PC-3 (cell line): Measurements from ENCODE around the gene MT1M. TPM values are rescaled to one million over a fixed set of nuclear protein-coding genes. Genes with fewer than 3 reads are reported as not detected.

Experiments used
- ATAC-seq: fragments of 200-7000 bp; cut with Tn5 transposase; 2 replicates; pipeline ENCODE4 v1.9.1; 2020; ENCODE audit warnings: mild to moderate bottlenecking, moderate library complexity
- BruUV-seq: library from RNA; stranded (reverse); fragments of 400-500 nt; replicated peaks from 2 replicates; lab custom pipeline; 2021; lab: Mats Ljungman, UMichigan
- CTCF ChIA-PET: fragments of 300-600 bp; sonication (Branson Sonifier 250); formaldehyde crosslinking; loops from one replicate; lab custom pipeline; 2022; ENCODE audit warnings: antibody characterized with exemption; lab: Charles Lee
- POLR2A ChIA-PET: fragments of 300-600 bp; sonication (Branson Sonifier 250); formaldehyde crosslinking; loops from one replicate; lab custom pipeline; 2022; ENCODE audit warnings: antibody characterized with exemption; ENCODE audit not compliant: unreplicated experiment; lab: Charles Lee
- DNase-seq: peaks from one replicate; pipeline ENCODE4 v3.0.0-alpha.2; 2015
- H2AFZ ChIP-seq: fragments of 300-600 bp; sonication (generic); 2 replicates; pipeline ENCODE4 v1.6.0; 2016; ENCODE audit warnings: antibody characterized with exemption, low read length
- H3F3A ChIP-seq: fragments of 300-600 bp; sonication (generic); one replicate; pipeline ENCODE4 v1.6.0; 2017; ENCODE audit warnings: antibody characterized with exemption, low read length, control low read depth, mild to moderate bottlenecking; ENCODE audit not compliant: unreplicated experiment
- H3K27ac ChIP-seq: fragments of 300-600 bp; sonication (generic); 2 replicates; pipeline ENCODE4 v1.5.1; 2016; ENCODE audit warnings: mild to moderate bottlenecking, low read length
- H3K27me3 ChIP-seq: fragments of 300-600 bp; sonication (generic); 2 replicates; pipeline ENCODE4 v1.6.1; 2016; ENCODE audit warnings: low read length, mixed read lengths
- H3K36me3 ChIP-seq: fragments of 300-600 bp; sonication (generic); 2 replicates; pipeline ENCODE4 v1.6.1; 2016; ENCODE audit warnings: low read depth, mixed run types, low read length, mixed read lengths
- H3K4me1 ChIP-seq: fragments of 300-600 bp; sonication (generic); 2 replicates; pipeline ENCODE4 v1.5.1; 2016; ENCODE audit warnings: low read length; ENCODE audit not compliant: insufficient read depth
- H3K4me2 ChIP-seq: fragments of 300-600 bp; sonication (generic); 2 replicates; pipeline ENCODE4 v1.6.0; 2016; ENCODE audit warnings: low read length
- H3K4me3 ChIP-seq: fragments of 300-600 bp; sonication (generic); 2 replicates; pipeline ENCODE4 v1.5.1; 2016; ENCODE audit warnings: mild to moderate bottlenecking, low read length, mixed read lengths
- H3K79me2 ChIP-seq: fragments of 300-600 bp; sonication (generic); 2 replicates; pipeline ENCODE4 v1.6.1; 2017; ENCODE audit warnings: low read length, mixed read lengths
- H3K9ac ChIP-seq: fragments of 300-600 bp; sonication (generic); 2 replicates; pipeline ENCODE4 v1.6.0; 2016; ENCODE audit warnings: mild to moderate bottlenecking, low read length
- H3K9me2 ChIP-seq: fragments of 300-600 bp; sonication (generic); replicated peaks from 2 replicates; pipeline ENCODE4 v1.6.1; 2016; ENCODE audit warnings: mixed run types, low read length, mixed read lengths
- H3K9me3 ChIP-seq: fragments of 300-600 bp; sonication (generic); 2 replicates; pipeline ENCODE4 v1.6.1; 2016; ENCODE audit warnings: low read length, mixed read lengths
- H4K20me1 ChIP-seq: fragments of 300-600 bp; sonication (generic); 2 replicates; pipeline ENCODE4 v1.6.1; 2016; ENCODE audit warnings: low read length, mixed read lengths
- CTCF ChIP-seq: fragments of 300-600 bp; sonication (generic); conservative IDR thresholded peaks from 2 replicates; pipeline ENCODE4 v1.5.1; 2017; ENCODE audit warnings: antibody characterized with exemption, low read depth, mild to moderate bottlenecking, low read length
- EZH2 ChIP-seq: fragments of 300-600 bp; sonication (generic); IDR thresholded peaks from one replicate; pipeline ENCODE4 v1.6.1; 2017; ENCODE audit warnings: antibody characterized with exemption, mild to moderate bottlenecking, low read length; ENCODE audit not compliant: unreplicated experiment
- EZH2phosphoT487 ChIP-seq: fragments of 300-600 bp; sonication (generic); IDR thresholded peaks from 2 replicates; pipeline ENCODE4 v1.6.1; 2018; ENCODE audit warnings: mild to moderate bottlenecking, antibody characterized with exemption, low read length, borderline replicate concordance
- intact Hi-C: fragments of 100-400 bp; cut with micrococcal nuclease; formaldehyde crosslinking; loops from 2 replicates; pipeline ENCODE4 v1.9.0; 2023
- total RNA-seq: library from RNA; depleted of rRNA; stranded (reverse); fragments of >200 nt; gene quantifications from 2 replicates; pipeline ENCODE4 v1.2.3, GENCODE V29; 2014

Gene MT1M
- total RNA-seq, 1 experiment from 2014 or later = 1.5 TPM

GRCh38 chr16:56645838-56646237 is 13.4 kb downstream of the MT1M start:
- Histone ChIP-seq H3K9me3 (no peaks in the 10 kb centered on the region), H3K4me1 (peaks cover 15% of the 10 kb centered on the region), H3K79me2 (no peaks in the 10 kb centered on the region), H3K4me3 (no peak overlapping the region), H3F3A (no peaks in the 10 kb centered on the region), H3K27ac (no peak overlapping the region), H2AFZ (no peak overlapping the region), H3K27me3 (no peaks in the 10 kb centered on the region), H3K4me2 (no peak overlapping the region), H3K9ac (no peak overlapping the region), H3K36me3 (no peaks in the 10 kb centered on the region), H4K20me1 (no peaks in the 10 kb centered on the region), H3K9me2 (no peaks in the 10 kb centered on the region)
- no peak for TF ChIP-seq EZH2phosphoT487
- TF ChIP-seq EZH2 = no peak
- ChIA-PET CTCF (no interaction called here), POLR2A (no interaction called here)
- DNase-seq (no peak), ATAC-seq (no peak)
- BruUV-seq = no TSS peak
- intact Hi-C loops = no loop called here

- no peaks in the 10 kb centered on the region for H3F3A ChIP-seq
- TF ChIP-seq EZH2 (no peak), EZH2phosphoT487 (no peak), CTCF (no peak)
- H4K20me1 ChIP-seq = no peaks in the 10 kb centered on the region
- H3K9me2 ChIP-seq = no peaks in the 10 kb centered on the region
- no peak overlapping the region for H3K4me2 ChIP-seq
- intact Hi-C loops = no loop called here
- ChIA-PET CTCF (interaction anchor here (0.5 kb wide), 1 partner anchor 52 kb away, joined by 7 read pairs; no protein-coding TSS in a partner anchor), POLR2A (no interaction called here)
- no peak overlapping the region for H2AFZ ChIP-seq
- H3K79me2 ChIP-seq = no peaks in the 10 kb centered on the region
- H3K9me3 ChIP-seq = no peaks in the 10 kb centered on the region
- H3K36me3 ChIP-seq = no peaks in the 10 kb centered on the region
- H3K9ac ChIP-seq = no peak overlapping the region
- ATAC-seq (no peak), DNase-seq (no peak)
- BruUV-seq = no TSS peak
- no peak overlapping the region for H3K4me3 ChIP-seq
- no peaks in the 10 kb centered on the region for H3K27me3 ChIP-seq
- no peak overlapping the region for H3K27ac ChIP-seq
- H3K4me1 ChIP-seq = peaks cover 15% of the 10 kb centered on the region
These were observed 15.4 kb downstream of the MT1M start for GRCh38 chr16:56647641-56648431.

- H3K36me3 ChIP-seq = no peaks in the 10 kb centered on the region
- no peaks in the 10 kb centered on the region for H3K9me2 ChIP-seq
These were observed 16.8 kb downstream of the MT1M start for GRCh38 chr16:56649271-56649670.

More at GRCh38 chr16:56649271-56649670, 16.8 kb downstream of the MT1M start:
- no peak overlapping the region for H3K9ac ChIP-seq
- H2AFZ ChIP-seq = no peak overlapping the region
- peaks cover 15% of the 10 kb centered on the region for H3K4me1 ChIP-seq
- no peak overlapping the region for H3K4me3 ChIP-seq
- CTCF ChIA-PET = interaction anchor here (1.0 kb wide), 1 partner anchor 53 kb away, joined by 3 read pairs; no protein-coding TSS in a partner anchor
- BruUV-seq = no TSS peak
- DNase-seq (no peak), ATAC-seq (peak; percentile 14; the same call in 1 of the 2 replicates)
- H3K4me2 ChIP-seq = peak overlapping the region; percentile 12; the same call in 1 of the 2 replicates
- H3K27me3 ChIP-seq = no peaks in the 10 kb centered on the region
- no peaks in the 10 kb centered on the region for H3K79me2 ChIP-seq
- no peaks in the 10 kb centered on the region for H3K9me3 ChIP-seq
- H3F3A ChIP-seq = no peaks in the 10 kb centered on the region
- no peak overlapping the region for H3K27ac ChIP-seq
- POLR2A ChIA-PET = interaction anchor here (0.7 kb wide), 1 partner anchor 1179 kb away, joined by 3 read pairs; no protein-coding TSS in a partner anchor
- no peak for TF ChIP-seq EZH2phosphoT487
- TF ChIP-seq CTCF = no peak
- TF ChIP-seq EZH2 = no peak
- no peaks in the 10 kb centered on the region for H4K20me1 ChIP-seq
- intact Hi-C loops = no loop called here
